ENCODE results near the gene HOXC11.

- TF ChIP-seq POLR2AphosphoS5 (IDR thresholded peaks at IDR 0.05; ENCODE audit: low read depth, low read length) (no peak), POLR2A (IDR thresholded peaks at IDR 0.05; ENCODE audit: low read depth, low read length) (no peak), SPI1 (IDR thresholded peaks at IDR 0.05; ENCODE audit: low read depth, low read length) (no peak), TAF1 (IDR thresholded peaks at IDR 0.05; ENCODE audit: low read depth, low read length) (no peak), POU2F2 (IDR thresholded peaks at IDR 0.05; ENCODE audit: low read depth, low read length) (no peak), PAX5 (IDR thresholded peaks at IDR 0.05; ENCODE audit: insufficient read depth, low read length, severe bottlenecking) (no peak)
Measured at GRCh38 chr12:53960187-53961024, 12.5 kb upstream of the HOXC11 start.
